CD4-positive, alpha-beta T cell (primary cell): Measurements from ENCODE around the gene CSRNP2. TPM values are rescaled to one million over a fixed set of nuclear protein-coding genes. Genes with fewer than 3 reads are reported as not detected.
A peak's percentile ranks its signal among the peaks of the same experiment; 100 is the strongest.

ENCODE experiments used
- ATAC-seq: fragments of 200-7000 bp; cut with Tn5 transposase; one replicate; pipeline ENCODE4 v1.10.0; 2022; ENCODE audit warnings: mild to moderate bottlenecking; ENCODE audit not compliant: poor library complexity
- CTCF ChIA-PET: fragments of 350-600 bp; sonication (Branson Sonifier 250); formaldehyde crosslinking; loops from one replicate; lab custom pipeline; 2021; ENCODE audit warnings: antibody characterized with exemption, inconsistent platforms; lab: Charles Lee
- POLR2A ChIA-PET: fragments of 350-600 bp; sonication (Branson Sonifier 250); formaldehyde crosslinking; loops from one replicate; lab custom pipeline; 2021; ENCODE audit warnings: antibody characterized with exemption, inconsistent platforms; lab: Charles Lee
- DNase-seq, 14 experiments: peaks; one replicate each; pipeline ENCODE4 v3.0.0-alpha.2; 2013 to 2020; ENCODE audit warnings: mixed read lengths in 2 of 14
- H3K27ac ChIP-seq, 2 donors: one replicate each; pipeline versions ENCODE4 v1.5.1 to v1.7.0; 2013; ENCODE audit warnings: low read length in 2 of 2, low read depth in 1 of 2, mild to moderate bottlenecking in 1 of 2
- H3K27me3 ChIP-seq, 2 experiments: 1 replicate in 1 of 2; 2 replicates in 1 of 2; pipeline versions ENCODE4 v1.6.1 to v1.7.0; 2013; ENCODE audit warnings: low read length in 2 of 2, control low read depth in 1 of 2, mild to moderate bottlenecking in 1 of 2, moderate library complexity in 1 of 2; ENCODE audit not compliant: insufficient read depth in 2 of 2, control insufficient read depth in 1 of 2
- H3K36me3 ChIP-seq: one replicate; pipeline ENCODE4 v1.6.1; 2013; ENCODE audit warnings: low read length, control low read depth; ENCODE audit not compliant: insufficient read depth
- H3K4me1 ChIP-seq: one replicate; pipeline ENCODE4 v1.6.1; 2013; ENCODE audit warnings: low read length, control low read depth; ENCODE audit not compliant: insufficient read depth
- H3K4me3 ChIP-seq: one replicate; pipeline ENCODE4 v1.5.1; 2013; ENCODE audit warnings: mild to moderate bottlenecking, low read length, moderate library complexity
- H3K9me3 ChIP-seq, 2 experiments: 1 replicate in 1 of 2; 2 replicates in 1 of 2; pipeline versions ENCODE4 v1.6.1 to v1.7.0; 2013; ENCODE audit warnings: low read length in 2 of 2, mild to moderate bottlenecking in 2 of 2, control low read depth in 1 of 2, moderate library complexity in 1 of 2; ENCODE audit not compliant: control insufficient read depth in 1 of 2, insufficient read depth in 1 of 2
- H3K27ac Mint-ChIP-seq: one replicate; pipeline ENCODE4 v1.8.0; 2020; ENCODE audit warnings: mixed read lengths
- H3K27me3 Mint-ChIP-seq: one replicate; pipeline ENCODE4 v1.8.0; 2021; ENCODE audit warnings: mixed read lengths
- H3K36me3 Mint-ChIP-seq: one replicate; pipeline ENCODE4 v1.8.0; 2021; ENCODE audit warnings: low read depth, mixed read lengths
- H3K4me1 Mint-ChIP-seq: one replicate; pipeline ENCODE4 v1.8.0; 2021; ENCODE audit warnings: low read depth, mixed read lengths
- H3K4me3 Mint-ChIP-seq: one replicate; pipeline ENCODE4 v1.8.0; 2020; ENCODE audit warnings: mild to moderate bottlenecking, mixed read lengths
- H3K9me3 Mint-ChIP-seq: one replicate; pipeline ENCODE4 v1.8.0; 2020; ENCODE audit warnings: mixed read lengths
- intact Hi-C, 2 experiments: fragments of 100-400 bp; cut with DNase I in 1 of 2; cut with micrococcal nuclease in 1 of 2; formaldehyde crosslinking; loops; one replicate each; pipeline versions ENCODE4 v1.15.1 to v1.9.0; 2023 to 2025; cut with DNase I, micrococcal nuclease
- total RNA-seq, 174 experiments: library from RNA in 2 of 174; stranded (reverse) in 2 of 174; gene quantifications; one replicate each; pipeline ENCODE4 v1.2.3 and lab custom pipeline; 2021 to 2026
- TF ChIP-seq, protein P1 (sequence below): fragments of 200-600 bp; IDR thresholded peaks from one replicate; pipeline ENCODE4 v1.8.0; 2022; ENCODE audit warnings: antibody characterized with exemption, mild to moderate bottlenecking

Gene CSRNP2
- total RNA-seq, 2 experiments from 2014 or later: 14.4 to 16.5 TPM

- H3K9me3 Mint-ChIP-seq: no peaks in the 10 kb centered on the region
- H3K36me3 ChIP-seq: peaks cover 47% of the 10 kb centered on the region
- DNase-seq (no peak), ATAC-seq (no peak)
- no peaks in the 10 kb centered on the region for H3K27me3 ChIP-seq
- ChIA-PET CTCF (no interaction called here), POLR2A (interaction anchor here (1.0 kb wide), 1 partner anchor 32 kb away, joined by 4 read pairs; the partner anchor contains the start of gene CSRNP2)
- peaks cover 36% of the 10 kb centered on the region for H3K4me1 Mint-ChIP-seq
- H3K36me3 Mint-ChIP-seq: peaks cover 69% of the 10 kb centered on the region
- no peaks in the 10 kb centered on the region for H3K27me3 Mint-ChIP-seq
- intact Hi-C loops: no loop called here
- no peak overlapping the region for H3K4me3 ChIP-seq
- H3K4me3 Mint-ChIP-seq: no peak overlapping the region
- no peak overlapping the region for H3K27ac Mint-ChIP-seq
- TF ChIP-seq, protein P1, sequence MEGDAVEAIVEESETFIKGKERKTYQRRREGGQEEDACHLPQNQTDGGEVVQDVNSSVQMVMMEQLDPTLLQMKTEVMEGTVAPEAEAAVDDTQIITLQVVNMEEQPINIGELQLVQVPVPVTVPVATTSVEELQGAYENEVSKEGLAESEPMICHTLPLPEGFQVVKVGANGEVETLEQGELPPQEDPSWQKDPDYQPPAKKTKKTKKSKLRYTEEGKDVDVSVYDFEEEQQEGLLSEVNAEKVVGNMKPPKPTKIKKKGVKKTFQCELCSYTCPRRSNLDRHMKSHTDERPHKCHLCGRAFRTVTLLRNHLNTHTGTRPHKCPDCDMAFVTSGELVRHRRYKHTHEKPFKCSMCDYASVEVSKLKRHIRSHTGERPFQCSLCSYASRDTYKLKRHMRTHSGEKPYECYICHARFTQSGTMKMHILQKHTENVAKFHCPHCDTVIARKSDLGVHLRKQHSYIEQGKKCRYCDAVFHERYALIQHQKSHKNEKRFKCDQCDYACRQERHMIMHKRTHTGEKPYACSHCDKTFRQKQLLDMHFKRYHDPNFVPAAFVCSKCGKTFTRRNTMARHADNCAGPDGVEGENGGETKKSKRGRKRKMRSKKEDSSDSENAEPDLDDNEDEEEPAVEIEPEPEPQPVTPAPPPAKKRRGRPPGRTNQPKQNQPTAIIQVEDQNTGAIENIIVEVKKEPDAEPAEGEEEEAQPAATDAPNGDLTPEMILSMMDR: no peak
- H3K4me1 ChIP-seq: peaks cover 25% of the 10 kb centered on the region
- H3K9me3 ChIP-seq: no peaks in the 10 kb centered on the region
- H3K27ac ChIP-seq: no peak overlapping the region
Measured at GRCh38 chr12:51051787-51052186, 31.6 kb downstream of the CSRNP2 start.

GRCh38 chr12:51049525-51049924 lies 33.9 kb downstream of the CSRNP2 start:
- no peak for DNase-seq
- Mint-ChIP-seq H3K9me3 (no peaks in the 10 kb centered on the region), H3K36me3 (peaks cover 47% of the 10 kb centered on the region), H3K27ac (peak overlapping the region; percentile 93), H3K4me3 (peak overlapping the region; percentile 93), H3K27me3 (no peaks in the 10 kb centered on the region), H3K4me1 (peaks cover 39% of the 10 kb centered on the region)
- TF ChIP-seq, protein P1: no peak
- peaks cover 27% of the 10 kb centered on the region for H3K36me3 ChIP-seq
- peak overlapping the region; percentile 91 for H3K4me3 ChIP-seq
- no peaks in the 10 kb centered on the region for H3K9me3 ChIP-seq
- H3K27ac ChIP-seq: peak overlapping the region; percentile 22 to 94
- no peak for ATAC-seq
- ChIA-PET CTCF (interaction anchor here (1.7 kb wide), 1 partner anchor 189 kb away, joined by 4 read pairs; the partner anchor contains the start of gene DAZAP2), POLR2A (interaction anchor here (1.1 to 2.2 kb wide), 4 partner anchors 23 to 285 kb away, joined by 4 to 12 read pairs (median 7); partner anchors contain the start of genes ATF1, POU6F1 and SLC11A2)
- no peaks in the 10 kb centered on the region for H3K27me3 ChIP-seq
- intact Hi-C loops: loop anchor here (2.0 to 5.0 kb wide), 5 partner anchors 168 to 647 kb away; partner anchors contain the start of genes DAZAP2 (in 2 of the 2), LARP4 (in 1 of the 2) and POU6F1 (in 1 of the 2)
- peaks cover 25% of the 10 kb centered on the region for H3K4me1 ChIP-seq

GRCh38 chr12:51048661-51049251 lies 34.6 kb downstream of the CSRNP2 start:
- CTCF ChIA-PET: interaction anchor here (1.1 to 1.7 kb wide), 2 partner anchors 32 to 190 kb away, joined by 3 to 4 read pairs; partner anchors contain the start of gene DAZAP2
- Histone ChIP-seq H3K36me3 (peaks cover 19% of the 10 kb centered on the region), H3K27me3 (no peaks in the 10 kb centered on the region), H3K9me3 (no peaks in the 10 kb centered on the region), H3K4me3 (peak overlapping the region; percentile 91), H3K27ac (peak overlapping the region; percentile 83 to 94), H3K4me1 (peaks cover 25% of the 10 kb centered on the region)
- Mint-ChIP-seq H3K27me3 (no peaks in the 10 kb centered on the region), H3K9me3 (no peaks in the 10 kb centered on the region), H3K36me3 (peaks cover 39% of the 10 kb centered on the region), H3K4me3 (peak overlapping the region; percentile 93), H3K27ac (peak overlapping the region; percentile 93), H3K4me1 (peaks cover 39% of the 10 kb centered on the region)
- TF ChIP-seq, protein P1: no peak
- intact Hi-C loops: loop anchor here (1.0 to 5.0 kb wide), 7 partner anchors 35 to 646 kb away; partner anchors contain the start of genes DAZAP2 (in 2 of the 2), POU6F1 (in 2 of the 2), CSRNP2 (in 1 of the 2) and LARP4 (in 1 of the 2)
- DNase-seq (peak in 4 of 14 experiments; percentile 2 to 78 (median 58)), ATAC-seq (no peak)
- POLR2A ChIA-PET: interaction anchor here (0.9 to 2.2 kb wide), 6 partner anchors 23 to 881 kb away, joined by 3 to 12 read pairs (median 7); partner anchors contain the start of genes ATF1, CERS5, CSRNP2 and POU6F1
